IPS-11a (cell line): ENCODE results near the gene INTS2.
"Not testable (repeated sequence)": the region's sequence is repeated elsewhere in the genome, so short reads cannot be mapped to it uniquely, and the experiment has no call there.

Experiments used
- H3K4me3 ChIP-seq: one replicate; pipeline ENCODE4 v1.5.1; 2013; ENCODE audit warnings: low read depth, low read length, control low read depth

Gene INTS2

GRCh38 chr17:61927208-61928100 is at the start of gene INTS2:
Gene INTS2 (minus strand): TSS chr17:61927982. CDS start chr17:61926644, 1,338 bp downstream.
- H3K4me3 ChIP-seq = peak within 1 kb of the TSS; percentile 96

GRCh38 chr17:61974115-61974514 is 46.3 kb upstream of the INTS2 start:
- no peak overlapping the region for H3K4me3 ChIP-seq

GRCh38 chr17:61972311-61972710 is 44.5 kb upstream of the INTS2 start:
- no peak overlapping the region for H3K4me3 ChIP-seq

GRCh38 chr17:61970030-61970429 is 42.2 kb upstream of the INTS2 start:
- no peak overlapping the region for H3K4me3 ChIP-seq

GRCh38 chr17:61968757-61969156 is 41.0 kb upstream of the INTS2 start:
- no peak overlapping the region for H3K4me3 ChIP-seq

- no peak overlapping the region for H3K4me3 ChIP-seq
Measured at GRCh38 chr17:61967729-61968128, 39.9 kb upstream of the INTS2 start.

- H3K4me3 ChIP-seq = no peak overlapping the region
Measured at GRCh38 chr17:61966191-61966590, 38.4 kb upstream of the INTS2 start.

GRCh38 chr17:61955619-61956018 is 27.8 kb upstream of the INTS2 start:
- no peak overlapping the region for H3K4me3 ChIP-seq

GRCh38 chr17:61947367-61948078 is 19.7 kb upstream of the INTS2 start:
- H3K4me3 ChIP-seq = no peak overlapping the region

GRCh38 chr17:61946359-61946758 is 18.6 kb upstream of the INTS2 start:
- no peak overlapping the region for H3K4me3 ChIP-seq

- no peak overlapping the region for H3K4me3 ChIP-seq
Measured at GRCh38 chr17:61943117-61943516, 15.3 kb upstream of the INTS2 start.

GRCh38 chr17:61942085-61942484 is 14.3 kb upstream of the INTS2 start:
- H3K4me3 ChIP-seq = no peak overlapping the region

- H3K4me3 ChIP-seq = peak overlapping the region; percentile 96
Measured at GRCh38 chr17:61928101-61928436, 287 bp upstream of the INTS2 start.

GRCh38 chr17:61926826-61927207 is 965 bp downstream of the INTS2 start:
- peak overlapping the region; percentile 96 for H3K4me3 ChIP-seq

- H3K4me3 ChIP-seq = not testable (repeated sequence)
Measured at GRCh38 chr17:61915162-61915561, 12.6 kb downstream of the INTS2 start.

- H3K4me3 ChIP-seq = no peak overlapping the region
Measured at GRCh38 chr17:61908292-61909037, 19.3 kb downstream of the INTS2 start.

- no peak overlapping the region for H3K4me3 ChIP-seq
Measured at GRCh38 chr17:61907361-61907760, 20.4 kb downstream of the INTS2 start.

GRCh38 chr17:61904094-61904710 is 23.6 kb downstream of the INTS2 start:
- H3K4me3 ChIP-seq = no peak overlapping the region

GRCh38 chr17:61903251-61903650 is 24.5 kb downstream of the INTS2 start:
- H3K4me3 ChIP-seq = no peak overlapping the region

- no peak overlapping the region for H3K4me3 ChIP-seq
Measured at GRCh38 chr17:61897548-61898180, 30.1 kb downstream of the INTS2 start.

- H3K4me3 ChIP-seq = no peak overlapping the region
Measured at GRCh38 chr17:61895391-61895790, 32.4 kb downstream of the INTS2 start.
